NCI-H460 (cell line): Measurements from ENCODE around the gene MAPK12. TPM values are rescaled to one million over a fixed set of nuclear protein-coding genes. Genes with fewer than 3 reads are reported as not detected.
"Not testable (repeated sequence)": the region's sequence is repeated elsewhere in the genome, so short reads cannot be mapped to it uniquely, and the experiment has no call there.

Experiments used
- DNase-seq: peaks from one replicate; pipeline ENCODE4 v3.0.0-alpha.2; 2016; ENCODE audit warnings: low read depth; ENCODE audit errors: extremely low read depth
- total RNA-seq: library from RNA; depleted of rRNA; stranded (reverse); fragments of >200 nt; shearing (Covaris generic); gene quantifications from 2 replicates; pipeline ENCODE4 v1.2.3, GENCODE V29; 2014

The MAPK12 gene
- total RNA-seq, 1 experiment from 2014 or later, result 24.9 TPM

DNA sequence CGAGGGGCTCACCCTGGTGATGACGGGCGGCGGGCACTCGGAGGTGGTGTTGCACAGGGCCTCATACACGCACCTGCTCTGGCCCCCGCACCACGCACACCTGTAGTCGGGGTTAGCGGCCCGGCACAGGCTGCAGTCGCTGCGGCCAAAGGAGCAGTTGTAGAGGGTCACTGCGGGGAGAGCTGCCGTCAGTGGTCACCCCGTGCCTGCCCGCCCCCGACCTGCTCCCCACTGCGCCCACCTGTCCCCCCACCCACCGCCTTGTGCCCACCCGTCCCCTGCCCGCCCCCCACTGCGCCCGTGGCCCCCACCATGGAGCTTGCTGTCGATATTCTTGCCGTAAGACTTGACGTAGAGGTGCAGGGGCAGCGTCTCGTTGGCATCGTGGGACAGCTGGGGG is 22.3 kb upstream of the MAPK12 start:
- no peak for DNase-seq

DNA sequence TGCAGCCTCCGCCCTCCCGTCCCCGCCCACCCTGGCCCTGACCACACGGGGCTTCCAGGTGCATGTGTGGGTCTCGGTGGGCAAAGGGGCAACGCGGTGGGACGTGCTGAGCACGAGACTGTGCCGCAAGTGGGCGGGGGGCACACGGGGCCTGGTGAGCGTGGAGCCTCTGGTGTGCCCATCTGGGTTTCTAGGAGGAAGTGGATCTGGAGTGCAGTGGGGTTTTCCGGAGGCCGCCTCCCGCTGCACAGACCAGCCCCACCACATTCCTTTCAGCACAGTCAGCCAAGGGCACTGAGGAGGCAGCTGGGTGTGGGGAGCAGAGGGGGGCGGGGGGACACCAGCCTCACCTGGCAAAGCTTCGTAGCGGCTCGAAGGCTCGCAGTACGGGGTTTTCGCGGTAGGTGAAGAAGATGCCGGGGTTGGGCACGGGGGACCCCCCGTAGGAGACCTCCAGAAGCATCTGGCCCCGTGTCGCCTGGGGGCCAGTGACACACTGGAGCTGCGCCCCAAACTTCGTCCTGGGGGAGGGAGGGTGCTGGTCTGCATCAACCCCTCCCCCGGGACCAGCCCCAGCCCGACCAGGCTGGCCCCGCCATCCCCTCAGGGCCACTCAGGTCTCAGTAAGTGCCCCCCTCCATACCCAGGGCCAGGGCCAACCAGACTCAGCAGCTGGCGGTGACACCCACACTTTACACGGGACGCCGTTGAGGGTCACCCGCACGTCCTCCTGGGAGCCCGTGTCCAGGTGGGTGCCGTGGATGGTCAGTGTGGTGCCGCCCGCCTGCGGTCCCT is 21.1 kb upstream of the MAPK12 start:
- no peak for DNase-seq

GRCh38 chr22:50281957-50282356 is 20.5 kb upstream of the MAPK12 start:
- no peak for DNase-seq

- DNase-seq, result no peak
These were observed 19.9 kb upstream of the MAPK12 start for GRCh38 chr22:50281384-50281760.

DNA sequence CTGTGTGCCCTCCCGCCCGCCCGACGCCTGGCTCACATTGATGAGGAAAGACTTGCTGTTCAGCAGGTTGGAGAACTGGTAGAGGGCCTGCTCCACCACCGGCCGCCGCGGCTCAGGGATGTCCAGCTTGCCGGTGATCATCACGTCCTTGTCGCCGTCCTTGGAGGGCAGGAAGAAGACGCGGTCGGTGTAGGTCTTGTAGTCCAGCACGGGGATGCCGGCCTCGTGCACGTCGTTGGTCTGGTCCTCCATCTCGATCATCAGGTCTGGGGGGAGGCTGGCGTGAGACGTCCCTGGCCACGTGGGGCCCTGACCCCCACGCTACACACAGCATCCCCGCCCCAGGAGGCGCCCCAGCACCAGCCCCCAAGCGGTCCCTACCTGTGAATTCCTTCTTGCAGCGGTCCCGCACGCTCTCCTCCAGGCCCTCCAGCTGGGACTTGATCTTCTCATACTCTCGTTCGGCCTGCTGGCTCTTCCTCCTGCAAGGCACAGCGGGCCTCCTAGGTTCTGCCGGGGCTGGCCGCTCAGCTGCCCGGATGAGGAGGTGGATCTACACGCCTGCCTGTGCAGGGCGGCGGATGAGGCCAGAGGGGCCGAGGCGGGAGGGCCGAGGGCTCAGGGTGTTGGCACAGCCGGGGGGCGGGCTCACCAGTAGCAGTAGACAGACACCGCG is 19.4 kb upstream of the MAPK12 start:
- no peak for DNase-seq

GRCh38 chr22:50280022-50280707 is 18.7 kb upstream of the MAPK12 start:
- no peak for DNase-seq

- DNase-seq, result no peak
These were observed 17.6 kb upstream of the MAPK12 start for GRCh38 chr22:50278956-50279619.

DNA sequence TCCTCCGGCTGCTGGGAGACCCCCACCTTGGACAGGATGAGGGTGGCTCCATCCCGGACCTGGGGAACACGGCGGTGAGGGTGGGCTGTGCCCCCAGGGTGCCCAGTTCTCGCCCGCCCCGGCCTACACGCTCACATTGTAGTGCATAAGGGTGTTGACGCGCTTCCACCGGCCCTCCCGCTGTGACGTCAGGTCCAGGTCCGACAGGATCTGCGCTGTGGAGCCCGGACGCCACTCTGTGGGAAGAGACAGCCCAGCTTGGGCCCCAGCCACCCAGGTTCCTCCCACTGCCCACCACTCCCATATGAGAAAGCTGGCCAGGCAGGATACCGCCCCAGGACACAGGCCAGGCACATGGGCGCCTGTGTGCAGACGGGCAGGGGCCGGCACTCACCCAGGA is 17.0 kb upstream of the MAPK12 start:
- DNase-seq, result no peak

DNA sequence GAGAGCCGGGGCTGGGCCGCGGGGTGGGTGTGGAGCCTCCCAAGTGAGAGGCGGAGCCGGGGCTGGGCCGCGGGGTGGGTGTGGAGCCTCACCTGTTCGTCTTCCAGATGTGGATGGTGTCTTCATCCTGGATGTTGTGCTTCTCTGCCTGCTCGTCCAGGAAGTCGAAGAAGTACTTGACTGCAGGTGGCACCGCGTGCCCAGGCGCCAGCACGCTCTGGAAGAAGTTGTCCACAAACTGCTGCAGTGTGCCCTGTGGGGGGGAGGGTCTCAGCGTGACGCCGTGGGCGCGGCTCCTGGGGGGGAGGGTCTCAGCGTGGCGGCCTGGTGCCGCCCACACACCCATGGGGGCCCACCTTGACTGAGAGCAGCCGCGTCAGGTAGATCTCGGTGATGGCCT is 16.3 kb upstream of the MAPK12 start:
- DNase-seq, result no peak

DNA sequence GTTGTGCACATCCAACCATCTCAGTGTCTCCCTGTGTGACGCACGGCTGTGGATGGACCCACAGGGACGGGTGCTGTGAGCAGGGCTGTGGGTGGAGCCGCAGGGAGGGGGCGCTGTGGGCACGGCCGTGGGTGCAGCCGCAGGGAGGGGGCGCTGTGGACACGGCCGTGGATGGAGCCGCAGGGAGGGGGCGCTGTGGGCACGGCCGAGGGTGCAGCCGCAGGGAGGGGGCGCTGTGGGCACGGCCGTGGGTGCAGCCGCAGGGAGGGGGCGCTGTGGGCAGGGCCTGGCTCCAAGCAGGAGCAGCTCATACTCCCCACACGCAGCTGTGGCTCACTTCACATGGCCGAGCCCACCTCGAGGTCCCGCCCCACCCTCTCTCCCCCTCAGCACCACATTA is 14.7 kb upstream of the MAPK12 start:
- no peak for DNase-seq

DNA sequence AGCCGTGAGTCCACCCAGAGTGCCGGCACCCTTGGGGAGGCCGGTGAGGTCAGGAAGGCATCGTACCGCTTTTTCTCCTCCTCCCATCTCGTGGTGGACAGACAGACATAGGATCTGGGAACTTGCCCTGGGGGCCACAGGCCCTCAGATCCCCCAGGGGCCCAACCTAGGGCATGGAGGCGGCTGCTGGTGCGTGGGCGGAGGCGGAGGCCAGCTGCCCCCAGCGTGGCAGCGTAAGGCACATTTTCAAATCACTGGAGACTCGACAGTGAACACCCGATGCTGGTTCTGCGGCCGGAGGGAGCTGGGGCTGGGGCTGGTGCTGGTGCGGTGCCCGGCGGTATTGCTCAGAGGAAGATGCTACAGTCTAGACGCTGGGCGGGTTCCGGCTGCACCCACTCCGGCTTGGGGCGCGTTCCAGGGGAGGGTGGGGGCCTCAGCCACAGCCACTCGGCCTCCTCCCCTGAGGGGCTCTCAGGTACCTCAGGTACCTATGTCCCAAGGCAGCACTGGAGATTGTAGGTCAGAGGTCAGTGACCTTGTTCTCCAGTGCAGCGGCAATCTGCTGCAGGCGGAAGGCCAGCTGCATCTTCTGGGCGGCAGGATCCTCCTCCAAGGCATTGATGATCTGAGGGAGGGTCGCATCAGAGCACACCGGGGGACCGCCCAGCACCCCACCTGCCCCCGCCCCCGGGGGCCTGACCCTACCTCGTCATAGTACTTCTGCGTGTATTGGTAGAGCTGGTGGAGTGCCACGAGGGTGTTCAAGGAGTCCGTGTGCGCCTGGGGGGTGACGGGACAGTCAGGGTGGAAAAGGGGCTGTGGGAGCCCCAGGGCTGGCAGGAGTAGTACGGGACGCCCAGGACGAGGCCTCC is 13.9 kb upstream of the MAPK12 start:
- DNase-seq, result no peak

- no peak for DNase-seq
These were observed 13.3 kb upstream of the MAPK12 start for GRCh38 chr22:50274771-50275170.

DNA sequence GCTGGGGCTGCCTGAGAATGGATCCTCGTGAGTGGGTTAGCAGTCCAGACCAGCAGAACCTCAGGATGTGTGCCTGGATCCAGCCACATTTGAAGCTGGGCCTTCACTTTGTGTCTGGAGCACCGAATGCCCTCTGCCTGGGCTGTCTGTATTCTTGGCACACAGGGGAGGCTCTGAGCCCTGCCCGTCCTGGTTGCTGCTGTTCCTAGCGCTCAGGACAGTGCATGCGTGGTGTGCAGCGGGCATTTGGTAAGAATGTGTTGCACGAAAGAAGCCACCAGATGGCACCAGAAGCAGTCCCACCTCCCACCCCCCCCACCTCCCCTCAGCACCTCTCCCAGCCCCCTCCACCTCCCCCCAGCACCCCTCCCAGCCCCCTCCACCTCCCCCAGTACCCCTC is 12.8 kb upstream of the MAPK12 start:
- DNase-seq, result peak; percentile 58

GRCh38 chr22:50273781-50274180 is 12.3 kb upstream of the MAPK12 start:
- not testable (repeated sequence) for DNase-seq

DNA sequence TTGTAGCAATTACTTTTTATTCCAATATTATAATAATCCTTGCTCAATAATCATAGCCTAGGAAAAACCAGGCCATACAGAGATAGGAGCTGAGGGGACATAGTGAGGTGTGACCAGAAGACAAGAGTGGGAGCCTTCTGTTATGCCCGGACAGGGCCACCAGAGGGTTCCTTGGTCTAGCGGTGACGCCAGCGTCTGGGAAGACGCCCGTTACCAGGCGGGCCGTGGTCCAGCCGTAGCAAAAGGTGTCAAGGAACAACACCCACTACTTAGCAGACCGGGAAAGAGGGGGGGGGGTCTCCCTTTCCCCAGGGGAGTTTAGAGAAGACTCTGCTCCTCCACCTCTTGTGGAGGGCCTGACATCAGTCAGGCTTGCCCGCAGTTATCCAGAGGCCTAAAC is 11.9 kb upstream of the MAPK12 start:
- not testable (repeated sequence) for DNase-seq

- no peak for DNase-seq
These were observed 10.7 kb upstream of the MAPK12 start for GRCh38 chr22:50272044-50272802.

DNA sequence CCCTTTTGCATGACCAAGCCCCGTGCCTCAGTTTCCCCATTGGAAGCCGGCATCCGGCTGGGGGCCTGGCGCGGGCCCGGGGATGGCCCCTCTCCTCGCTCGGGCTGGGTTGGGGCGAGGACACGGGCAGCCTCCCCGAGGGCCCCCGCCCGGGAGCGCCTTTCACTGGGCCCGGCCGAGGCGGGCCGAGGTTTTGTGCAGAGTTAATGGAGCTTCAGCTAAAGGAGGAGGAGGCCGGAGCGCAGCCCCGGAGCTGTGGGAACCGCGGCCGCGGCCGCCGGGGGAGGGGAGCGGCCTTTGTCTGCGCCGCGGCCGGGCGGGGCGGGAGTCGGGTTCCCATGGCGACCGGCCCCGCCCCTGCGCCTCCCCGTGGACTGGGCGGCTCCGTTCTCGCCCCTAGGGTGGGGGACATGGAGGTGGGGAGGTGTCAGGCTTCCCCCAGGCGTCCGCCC is 10.1 kb upstream of the MAPK12 start:
- DNase-seq, result peak; percentile 38

GRCh38 chr22:50270666-50271394 is 9.3 kb upstream of the MAPK12 start:
- DNase-seq, result peak; percentile 40
